ENCODE results near the gene MARVELD2.
"Not testable (repeated sequence)": the region's sequence is repeated elsewhere in the genome, so short reads cannot be mapped to it uniquely, and the experiment has no call there.

The MARVELD2 gene

GRCh38 chr5:69449511-69449910 is 34.6 kb downstream of the MARVELD2 start:
- no peak for DNase-seq

GRCh38 chr5:69450116-69450515 is 35.2 kb downstream of the MARVELD2 start:
- no peak for DNase-seq

GRCh38 chr5:69450527-69450926 is 35.6 kb downstream of the MARVELD2 start:
- DNase-seq = not testable (repeated sequence)

DNA sequence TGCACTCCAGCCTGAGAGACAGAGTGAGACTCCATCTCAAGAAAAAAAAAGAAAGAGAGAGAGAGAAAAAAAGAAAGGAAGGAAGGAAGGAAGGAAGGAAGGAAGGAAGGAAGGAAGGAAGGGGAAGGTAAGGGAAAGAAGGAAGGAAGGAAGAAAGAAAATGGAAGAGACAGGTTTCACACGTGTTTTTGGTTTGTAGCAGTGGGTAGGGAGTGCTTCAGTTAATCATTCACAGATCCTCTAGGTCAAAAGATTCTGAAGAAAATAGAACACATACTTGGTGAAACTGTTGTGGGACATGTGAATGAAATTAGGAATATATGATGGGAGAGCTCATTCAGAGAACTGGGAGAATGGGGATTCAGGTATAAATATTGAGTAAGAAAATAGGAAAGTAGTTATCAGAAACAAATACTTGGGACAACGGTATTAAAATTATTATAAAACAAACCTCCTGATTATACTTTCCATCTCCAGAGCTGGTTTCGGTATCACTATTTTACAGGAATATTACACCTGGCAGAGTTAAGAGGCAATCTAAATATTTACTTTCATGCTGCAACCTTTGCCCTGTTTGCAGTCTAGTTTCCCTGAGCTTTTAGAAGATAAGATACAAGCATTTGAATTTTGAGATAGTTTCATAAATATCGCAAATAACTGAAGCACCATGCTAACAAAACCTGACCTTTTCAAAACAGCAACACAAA is 37.2 kb downstream of the MARVELD2 start:
- DNase-seq = no peak

DNA sequence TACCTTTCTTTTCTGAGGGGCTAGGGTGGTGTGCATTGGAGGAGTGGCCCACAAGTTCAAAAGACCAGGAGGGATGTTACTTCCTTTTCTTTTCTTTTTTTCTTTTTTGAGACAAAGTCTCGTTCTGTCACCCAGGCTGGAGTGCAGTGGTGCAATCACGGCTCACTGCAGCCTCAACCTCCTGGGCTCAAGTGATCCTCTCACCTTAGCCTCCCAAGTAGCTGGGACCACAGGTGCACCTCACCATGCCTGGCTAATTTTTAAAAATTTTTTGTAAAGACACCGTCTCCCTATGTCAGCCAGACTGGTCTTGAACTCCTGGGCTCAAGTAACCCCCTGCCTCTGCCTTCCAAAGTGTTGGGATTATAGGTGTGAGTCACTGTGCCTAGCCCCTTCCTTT is 38.6 kb downstream of the MARVELD2 start:
- not testable (repeated sequence) for DNase-seq

DNA sequence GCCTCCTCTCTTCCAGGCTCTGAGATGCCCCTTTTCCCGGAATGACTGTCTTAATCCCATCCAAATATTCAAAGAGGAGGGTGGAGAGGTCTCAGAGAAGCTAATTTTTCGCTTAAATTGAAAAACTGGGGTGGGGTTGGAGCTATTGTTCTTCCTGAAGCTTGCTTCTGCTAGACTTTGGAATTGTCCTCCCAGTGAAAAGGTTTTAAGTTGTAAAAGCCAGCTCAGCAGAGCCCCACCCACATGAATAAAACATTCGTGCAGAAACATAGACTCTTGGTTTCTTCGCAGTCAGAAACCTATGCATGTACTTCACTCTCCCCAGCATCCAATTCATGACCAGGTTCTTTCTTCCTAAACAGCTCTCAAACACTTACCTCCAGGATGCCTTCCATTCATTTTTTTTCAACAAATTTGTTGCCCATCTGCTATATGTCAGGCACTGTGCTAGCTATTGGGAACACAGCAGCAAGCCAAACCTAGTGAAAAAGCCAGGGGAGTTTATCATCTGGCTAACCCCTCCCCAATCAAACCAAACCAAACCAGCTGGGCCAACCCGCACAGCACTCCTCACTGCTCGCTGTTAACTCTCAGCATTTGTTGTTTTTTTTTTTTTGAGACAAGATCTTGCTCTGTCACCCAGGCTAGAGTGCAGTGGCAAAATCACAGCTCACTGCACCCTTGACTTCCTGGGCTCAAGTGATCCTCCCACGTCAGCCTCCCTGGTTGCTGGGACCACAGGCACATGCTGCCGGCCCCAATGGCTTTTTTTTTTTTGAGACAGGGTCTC is 39.7 kb downstream of the MARVELD2 start:
- no peak for DNase-seq

DNA sequence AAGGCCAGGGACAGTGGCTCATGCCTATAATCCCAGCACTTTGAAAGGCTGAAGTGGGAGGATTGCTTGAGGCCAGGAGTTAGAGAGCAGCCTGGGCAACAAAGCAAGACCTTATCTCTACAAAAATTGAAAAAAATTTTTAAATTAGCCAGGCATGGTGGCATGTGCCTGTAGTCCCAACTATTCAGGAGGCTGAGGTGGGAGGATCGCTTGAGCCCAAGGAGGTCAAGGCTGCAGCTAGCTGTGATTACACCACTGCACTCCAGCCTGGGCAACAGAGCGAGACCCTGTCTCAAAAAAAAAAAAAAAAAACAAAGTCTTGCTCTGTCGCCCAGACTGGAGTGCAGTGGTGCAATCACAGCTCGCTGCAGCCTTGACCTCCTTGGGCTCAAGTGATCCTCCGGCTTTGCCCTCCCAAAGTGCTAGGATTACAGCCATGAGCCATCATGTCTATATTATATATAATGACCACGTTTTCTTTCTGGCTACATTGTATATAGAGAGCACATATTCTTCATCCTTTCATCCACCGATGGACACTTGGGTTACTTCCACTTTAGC is 40.6 kb downstream of the MARVELD2 start:
- not testable (repeated sequence) for DNase-seq

- no peak for DNase-seq
Observed at GRCh38 chr5:69462170-69462569, 47.3 kb downstream of the MARVELD2 start.

- DNase-seq = not testable (repeated sequence)
Observed at GRCh38 chr5:69466375-69466774, 51.5 kb downstream of the MARVELD2 start.

DNA sequence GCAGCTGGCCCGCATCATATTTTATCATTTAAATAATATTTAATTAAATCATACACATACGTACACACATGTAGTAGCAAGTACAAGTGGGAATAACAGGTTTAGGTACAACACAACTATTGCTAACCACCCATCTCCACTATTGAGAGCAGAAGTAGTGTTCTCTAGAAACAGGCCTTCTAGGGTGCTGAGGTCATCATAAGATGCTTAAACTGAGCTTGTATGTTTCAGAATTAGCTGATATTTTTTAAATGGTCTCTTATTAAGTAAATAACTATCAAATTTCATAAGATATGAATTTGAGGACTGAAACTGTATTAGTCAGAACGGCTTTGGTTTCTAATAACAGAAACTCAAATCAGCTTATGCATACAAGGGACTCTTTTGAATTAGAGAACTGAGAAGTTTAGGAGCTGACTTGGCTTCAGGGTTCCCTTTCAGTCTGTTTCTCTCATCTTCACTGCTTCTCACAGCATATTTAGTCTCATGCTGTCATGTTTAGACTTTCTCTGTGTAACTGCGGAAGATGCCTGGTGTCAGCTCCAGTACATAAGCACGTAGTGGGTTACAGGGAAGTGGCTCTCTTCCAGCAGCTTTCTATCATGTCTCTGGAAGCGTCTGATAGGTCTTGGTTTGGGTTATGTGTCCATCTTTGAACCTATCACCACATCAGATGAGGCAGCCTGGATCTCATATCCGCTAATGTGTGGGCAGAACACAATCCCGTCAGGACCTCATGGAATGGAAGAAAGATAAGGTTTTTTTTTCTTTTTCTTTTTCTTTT is 52.7 kb downstream of the MARVELD2 start:
- DNase-seq = no peak

- no peak for DNase-seq
Observed at GRCh38 chr5:69468631-69469030, 53.7 kb downstream of the MARVELD2 start.

DNA sequence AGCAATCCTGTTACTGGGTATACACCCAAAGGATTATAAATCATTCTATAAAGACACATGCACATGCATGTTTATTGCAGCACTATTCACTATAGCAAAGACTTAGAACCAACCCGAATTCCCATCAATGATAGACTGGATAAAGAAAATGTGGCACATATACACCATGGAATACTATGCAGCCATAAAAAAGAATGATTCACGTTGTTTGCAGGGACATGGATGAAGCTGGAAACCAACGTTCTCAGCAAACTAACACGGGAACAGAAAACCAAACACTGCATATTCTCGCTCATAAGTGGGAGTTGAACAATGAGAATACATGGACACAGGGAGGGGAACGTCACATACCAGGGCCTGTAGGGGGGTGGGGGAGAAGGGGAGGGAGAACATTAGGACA is 56.6 kb downstream of the MARVELD2 start:
- not testable (repeated sequence) for DNase-seq

DNA sequence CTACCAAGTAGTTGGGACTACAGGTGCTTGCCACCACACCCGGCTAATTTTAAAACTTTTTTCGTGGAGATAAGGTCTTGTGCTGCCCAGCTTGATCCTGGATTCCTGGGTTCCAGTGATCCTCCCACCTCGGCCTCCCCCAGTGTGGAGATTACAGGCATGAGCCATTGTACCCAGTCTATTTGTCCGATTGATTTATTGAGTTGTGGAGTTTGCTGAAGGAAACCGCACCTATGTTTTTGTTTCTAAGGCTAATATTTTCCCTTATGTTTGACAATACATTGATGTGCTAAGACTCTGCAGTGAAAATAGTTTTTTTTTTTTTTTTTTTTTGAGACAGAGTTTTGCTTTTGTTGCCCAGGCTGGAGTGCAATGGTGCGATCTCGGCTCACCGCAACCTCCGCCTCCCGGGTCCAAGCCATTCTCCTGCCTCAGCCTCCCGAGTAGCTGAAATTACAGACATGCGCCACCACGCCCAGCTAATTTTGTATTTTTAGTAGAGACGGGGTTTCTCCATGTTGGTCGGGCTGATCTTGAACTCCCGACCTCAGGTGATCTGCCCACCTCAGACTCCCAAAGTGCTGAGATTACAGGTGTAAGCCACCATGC is 57.7 kb downstream of the MARVELD2 start:
- DNase-seq = not testable (repeated sequence)

DNA sequence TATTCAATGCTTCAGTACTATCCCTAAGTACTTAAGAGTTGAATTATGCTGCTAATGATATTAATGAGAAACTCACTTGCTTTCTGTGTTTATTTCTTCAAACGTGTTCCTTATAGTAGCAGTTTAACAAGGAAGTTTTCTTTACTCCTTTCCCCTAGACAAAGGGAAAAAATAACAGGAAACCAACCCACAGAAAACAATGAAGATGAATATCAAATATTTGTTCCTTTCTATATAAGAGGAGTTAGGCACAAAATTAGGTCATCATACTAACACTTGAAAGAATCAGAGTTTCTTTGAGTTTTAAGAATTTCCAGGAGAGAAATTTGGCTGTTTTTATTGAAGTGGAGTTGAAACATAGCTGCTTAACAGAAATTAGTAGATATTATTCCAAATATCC is 62.3 kb downstream of the MARVELD2 start:
- DNase-seq = no peak

DNA sequence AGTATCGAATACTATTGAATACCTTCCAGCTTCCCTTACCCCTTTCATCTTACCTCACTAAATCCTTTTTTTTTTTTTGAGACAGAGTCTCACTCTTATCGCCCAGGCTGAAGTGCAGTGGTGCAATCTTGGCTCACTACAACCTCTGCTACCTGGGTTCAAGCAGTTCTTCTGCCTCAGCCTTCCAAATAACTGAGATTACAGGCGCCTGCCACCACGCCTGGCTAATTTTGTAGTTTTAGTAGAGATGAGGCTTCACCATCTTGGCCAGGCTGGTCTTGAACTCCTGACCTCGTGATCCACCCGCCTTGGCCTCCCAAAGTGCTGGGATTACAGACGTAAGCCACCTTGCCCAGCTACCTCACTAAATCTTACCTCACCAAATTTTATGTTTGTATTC is 63.4 kb downstream of the MARVELD2 start:
- not testable (repeated sequence) for DNase-seq

- no peak for DNase-seq
Observed at GRCh38 chr5:69484891-69485290, 70.0 kb downstream of the MARVELD2 start.

DNA sequence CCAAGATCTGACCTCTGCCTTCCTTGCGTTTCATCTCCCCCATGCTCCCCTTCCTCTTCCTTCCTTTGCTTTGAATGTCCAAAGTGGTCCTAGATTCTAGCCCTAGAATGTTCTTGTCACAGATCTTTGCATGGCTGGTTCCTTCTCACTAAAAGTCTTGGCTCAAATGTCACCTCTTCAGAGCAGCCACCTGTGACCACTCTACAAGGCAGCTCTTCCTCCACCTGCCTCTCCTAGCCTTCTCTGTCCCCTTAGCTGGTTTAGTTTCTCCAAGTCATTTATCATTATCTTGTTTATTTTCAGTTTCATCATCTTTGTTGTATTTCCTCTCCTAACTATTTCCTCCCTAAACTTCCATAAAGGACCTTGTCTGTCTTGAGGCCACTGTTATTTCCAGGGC is 70.6 kb downstream of the MARVELD2 start:
- DNase-seq = no peak

- DNase-seq = no peak
Observed at GRCh38 chr5:69489246-69489645, 74.3 kb downstream of the MARVELD2 start.

- DNase-seq = no peak
Observed at GRCh38 chr5:69491027-69491426, 76.1 kb downstream of the MARVELD2 start.

DNA sequence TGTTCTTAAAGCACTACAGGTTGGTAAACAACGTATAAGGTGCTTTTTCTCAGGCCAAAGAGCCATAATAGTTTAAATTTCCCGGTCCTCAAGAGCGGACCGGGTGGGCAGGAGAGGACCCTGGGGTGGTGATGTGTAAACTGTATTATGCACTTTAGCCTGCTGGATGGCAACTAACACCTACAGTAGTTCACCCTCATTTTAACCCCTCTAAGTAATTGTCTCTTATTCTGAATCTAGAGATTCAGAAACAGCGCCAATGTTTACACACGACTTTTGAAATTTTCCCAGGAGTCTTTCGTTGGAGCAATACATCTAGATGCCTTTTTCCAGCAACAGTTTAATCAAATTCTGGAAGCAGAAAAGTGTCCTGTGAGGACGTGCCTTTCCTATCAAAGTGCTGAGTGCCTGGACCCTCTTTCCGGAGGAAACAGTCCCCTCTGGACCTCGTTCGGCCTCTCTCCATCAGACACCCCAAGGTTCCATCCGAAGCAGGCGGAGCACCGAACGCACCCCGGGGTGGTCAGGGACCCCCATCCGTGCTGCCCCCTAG is 77.0 kb downstream of the MARVELD2 start:
- no peak for DNase-seq

GRCh38 chr5:69492391-69492922 is 77.5 kb downstream of the MARVELD2 start, which contains the start of gene OCLN:
Gene OCLN (plus strand): TSS chr5:69492790. CDS start chr5:69504245, 11,455 bp downstream.
- DNase-seq = no peak

DNA sequence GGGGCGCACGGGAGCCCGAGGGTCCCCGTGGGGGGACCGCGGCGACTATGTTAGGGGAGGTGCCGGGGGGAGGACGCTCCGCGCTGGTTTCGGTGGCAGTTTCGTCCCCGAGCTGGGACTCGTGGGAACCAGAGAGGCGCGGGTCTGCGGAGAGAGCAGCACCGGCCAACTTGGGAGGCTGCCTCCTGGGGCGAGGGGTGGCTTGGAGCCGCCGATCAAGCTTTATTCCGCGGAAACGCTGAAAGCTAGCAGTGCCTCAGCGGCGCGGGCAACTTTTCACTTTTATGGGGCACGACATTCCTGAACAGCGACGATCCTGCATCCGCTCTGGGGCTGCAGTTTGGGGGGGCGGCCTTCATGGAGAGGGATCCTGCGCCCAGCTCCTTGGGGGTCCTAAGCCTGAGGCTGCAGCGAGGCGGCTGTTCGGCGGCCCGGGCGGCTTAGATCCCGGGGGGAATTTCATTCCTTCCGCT is 78.0 kb downstream of the MARVELD2 start:
- DNase-seq = no peak

Data from effector CD4-positive, alpha-beta T cell (primary cell).